HG03066 (cell line): ENCODE measurements around the gene PER2.

ENCODE experiments used
- ATAC-seq: cut with Tn5 transposase; IDR thresholded peaks from one replicate; pipeline ENCODE4 v1.9.1; 2021; ENCODE audit warnings: low read depth; ENCODE audit not compliant: unreplicated experiment

PER2 gene

GRCh38 chr2:238270606-238271005, 17.8 kb downstream of the PER2 start:
- ATAC-seq: no peak

GRCh38 chr2:238269741-238270140, 18.7 kb downstream of the PER2 start:
- ATAC-seq: no peak

DNA sequence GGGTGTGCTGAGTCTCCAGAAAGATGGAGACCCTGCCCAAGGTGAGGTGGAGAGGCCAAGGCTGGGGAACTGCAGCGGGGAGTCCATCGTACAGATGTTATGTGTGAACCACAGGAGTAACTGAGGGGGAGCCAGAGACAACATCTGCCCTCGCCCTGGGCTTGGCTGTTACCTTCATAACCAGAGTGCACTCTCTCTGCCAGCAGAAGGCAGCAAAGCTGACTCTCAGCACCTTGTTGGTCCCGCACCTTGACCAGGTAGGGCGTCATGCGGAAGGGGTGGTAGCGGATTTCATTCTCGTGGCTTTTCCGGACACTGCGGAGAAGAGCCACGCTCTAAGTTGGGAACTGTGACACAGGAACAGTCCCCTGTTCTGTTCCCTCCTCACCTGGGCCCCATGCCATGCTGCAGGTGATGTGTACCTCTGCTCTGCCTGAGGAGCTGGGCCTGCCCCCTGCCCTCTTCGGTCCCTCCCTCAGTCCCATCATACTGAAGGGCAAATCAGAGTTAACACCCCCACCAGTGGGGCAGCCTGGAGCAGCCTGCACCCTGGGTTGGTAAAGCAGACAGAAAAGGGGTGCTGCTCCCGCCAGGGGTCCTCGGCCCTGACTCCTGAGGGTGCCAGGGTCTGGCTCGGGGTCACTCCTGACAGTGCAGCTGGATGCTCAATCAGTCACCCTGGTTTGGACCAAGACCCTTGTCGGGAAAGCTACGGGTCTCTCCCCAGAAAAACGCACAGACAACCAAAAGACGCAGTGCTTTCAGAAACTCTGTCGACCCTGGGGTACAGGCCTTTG, 20.3 kb downstream of the PER2 start:
- no peak for ATAC-seq

GRCh38 chr2:238267341-238267710, 21.1 kb downstream of the PER2 start:
- no peak for ATAC-seq

- no peak for ATAC-seq
Measured at GRCh38 chr2:238265605-238266004, 22.8 kb downstream of the PER2 start.

- ATAC-seq: no peak
Measured at GRCh38 chr2:238264072-238264460, 24.3 kb downstream of the PER2 start.

GRCh38 chr2:238263204-238264071, 25.0 kb downstream of the PER2 start:
- ATAC-seq: no peak

- ATAC-seq: no peak
Measured at GRCh38 chr2:238262496-238263122, 25.8 kb downstream of the PER2 start.

DNA sequence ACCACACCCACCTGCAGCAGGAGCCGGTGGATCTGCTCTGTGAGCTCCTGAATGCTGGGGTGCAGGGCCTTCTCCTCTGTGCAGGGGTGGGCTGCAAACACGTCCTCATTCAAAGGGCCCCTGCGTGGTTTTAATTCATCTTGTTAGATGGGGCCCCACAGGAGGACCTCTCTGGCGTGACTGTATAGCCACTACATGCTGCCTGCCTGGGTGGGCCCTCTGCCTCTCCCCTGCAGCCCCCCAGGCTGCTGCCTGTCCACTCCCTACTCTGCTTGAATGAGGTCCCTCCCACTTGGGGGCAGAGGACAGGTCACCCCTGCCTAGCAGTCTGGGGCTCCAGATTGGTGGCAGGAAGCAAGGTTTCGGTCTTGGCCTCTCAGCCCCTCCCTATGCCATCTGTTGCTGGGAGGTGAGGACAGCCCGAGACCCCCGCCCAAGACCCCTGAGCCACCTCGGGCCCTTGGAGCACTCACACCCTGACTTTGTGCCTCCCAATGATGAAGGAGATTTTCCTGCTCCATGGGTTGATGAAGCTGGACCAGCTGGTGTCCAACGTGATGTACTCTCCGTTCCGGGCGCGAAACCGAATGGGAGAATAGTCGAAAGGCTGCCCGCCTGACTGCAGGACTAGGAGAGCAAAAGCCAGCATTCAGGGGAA, 26.6 kb downstream of the PER2 start:
- ATAC-seq: no peak

GRCh38 chr2:238260883-238261282, 27.5 kb downstream of the PER2 start:
- no peak for ATAC-seq

DNA sequence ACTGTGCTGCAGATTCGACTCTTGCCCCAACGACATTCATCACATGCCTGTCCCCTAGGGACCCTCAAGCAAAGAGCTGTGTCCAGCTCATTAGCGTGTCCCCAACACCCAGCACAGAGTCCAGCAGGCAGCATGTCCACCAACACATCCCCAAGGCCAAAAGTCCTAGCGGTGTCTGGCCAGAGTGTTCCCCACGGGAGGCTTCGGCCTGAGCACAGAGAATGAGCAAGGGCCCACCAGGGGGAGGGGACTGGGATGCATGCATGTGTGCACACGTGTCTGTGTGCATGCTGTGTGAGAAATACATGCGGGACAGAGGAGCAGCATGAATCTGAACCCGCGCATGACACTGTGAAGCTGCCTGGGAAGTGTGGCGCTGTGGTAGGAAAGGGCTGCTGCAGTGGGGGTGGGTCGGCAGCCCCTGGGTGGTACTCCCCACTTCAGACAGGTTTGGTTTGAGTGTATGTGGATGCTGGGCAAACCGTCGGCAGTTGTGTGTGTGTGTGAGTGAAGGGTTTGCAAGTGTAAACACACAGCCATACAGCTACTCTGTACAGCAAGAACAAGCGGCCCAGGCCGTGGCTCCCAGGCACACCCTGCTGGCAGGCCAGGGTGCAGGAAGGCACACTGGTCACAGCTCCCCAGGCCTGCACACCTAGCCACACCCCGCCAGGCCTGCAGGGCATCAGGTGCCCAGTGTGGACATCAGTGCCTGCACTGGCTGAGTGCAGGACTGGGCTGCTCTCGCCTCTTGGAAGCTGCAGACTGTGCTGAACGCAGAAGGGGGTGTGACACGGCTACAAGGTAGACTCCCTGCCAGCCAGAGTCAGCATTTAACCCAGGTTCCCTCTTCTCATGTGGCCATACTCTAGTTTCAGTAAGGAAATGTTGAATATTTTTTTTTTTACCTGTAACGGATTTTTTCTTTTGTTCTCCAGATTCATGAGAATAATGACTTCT, 29.1 kb downstream of the PER2 start:
- no peak for ATAC-seq

- no peak for ATAC-seq
Measured at GRCh38 chr2:238257786-238258700, 30.4 kb downstream of the PER2 start.

DNA sequence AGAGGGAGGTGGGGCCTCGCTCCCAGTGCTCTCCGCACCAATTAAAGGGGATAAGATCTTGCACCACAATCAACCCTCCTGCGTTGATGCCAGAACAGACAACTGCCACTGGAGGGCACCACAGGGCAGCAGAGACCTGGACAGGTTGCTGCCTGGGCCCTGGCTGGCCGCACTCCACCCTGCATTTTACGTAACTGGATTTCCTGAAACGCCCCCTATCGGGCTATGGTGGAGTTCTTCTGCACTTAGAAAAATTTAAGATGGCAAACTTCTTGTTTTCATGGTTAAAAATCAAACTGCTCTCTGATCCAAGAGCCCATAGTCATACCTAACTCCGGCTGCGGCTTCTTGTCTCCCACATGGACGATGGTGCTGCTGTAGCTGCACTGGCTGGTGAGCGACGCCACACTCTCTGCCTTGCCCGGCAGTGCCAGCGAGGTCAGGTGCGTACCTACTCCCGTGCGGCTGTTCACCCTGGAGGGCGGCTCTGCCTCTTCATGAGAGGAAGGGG, 31.8 kb downstream of the PER2 start:
- ATAC-seq: no peak

DNA sequence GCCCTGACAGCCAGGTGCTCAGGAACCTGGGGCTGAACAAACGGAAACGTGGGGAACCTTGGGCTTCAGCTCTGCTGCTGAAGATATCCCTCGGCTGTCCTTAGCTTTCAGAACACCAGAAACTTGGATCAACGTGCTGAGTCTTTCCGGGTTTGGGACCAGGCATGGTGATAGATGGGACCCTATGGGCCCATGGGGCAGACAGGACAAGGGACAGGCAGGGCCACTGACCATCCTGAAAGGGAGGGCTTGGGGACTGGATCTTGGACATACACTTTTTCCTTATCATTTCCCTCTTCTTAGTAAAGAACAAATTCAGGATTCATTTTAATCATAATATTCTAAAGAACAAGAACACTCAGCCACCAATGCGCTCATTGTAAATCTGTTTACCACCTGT, 32.3 kb downstream of the PER2 start:
- ATAC-seq: no peak

GRCh38 chr2:238255636-238256035, 32.8 kb downstream of the PER2 start:
- no peak for ATAC-seq

- ATAC-seq: no peak
Measured at GRCh38 chr2:238255151-238255551, 33.3 kb downstream of the PER2 start.

DNA sequence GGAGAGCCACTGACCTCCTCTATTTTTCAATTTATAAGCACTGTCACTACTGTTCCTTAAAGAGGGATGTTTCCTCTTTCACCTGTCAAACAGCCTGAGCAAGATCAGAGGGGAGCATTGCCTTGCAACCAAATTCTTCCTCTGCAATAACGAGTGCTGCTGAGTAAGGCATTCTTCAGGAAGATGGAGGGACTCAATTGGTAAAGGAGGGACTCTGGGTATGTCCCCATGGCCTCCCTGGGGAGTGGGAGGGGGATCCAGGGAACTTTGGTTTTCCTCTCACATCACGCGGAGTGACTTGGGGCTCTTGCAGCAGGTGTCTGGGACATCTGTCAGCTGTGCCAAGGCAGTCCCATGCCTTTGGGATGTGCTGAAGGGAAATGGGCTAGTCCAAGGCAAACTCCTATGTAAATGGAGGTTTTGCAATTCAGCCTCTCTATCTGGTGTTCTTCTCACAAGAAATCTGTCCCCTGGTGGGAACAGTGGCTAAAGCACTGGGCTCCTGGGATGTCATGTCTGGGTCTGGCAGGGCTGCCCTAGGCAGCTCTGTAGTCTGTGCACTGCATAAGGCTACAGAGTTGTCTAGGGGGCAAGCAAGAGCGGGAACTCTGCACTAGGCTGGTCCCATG, 34.2 kb downstream of the PER2 start:
- no peak for ATAC-seq
